Stimulated activated CD4-positive, alpha-beta T cell treated with anti-CD3 and anti-CD28 coated beads, Interleukin-4, amount 100 ng/mL, for 1 hour (primary cell): Measurements from ENCODE around the gene CCDC201.

ENCODE experiments used
- DNase-seq: peaks from one replicate; pipeline ENCODE4 v3.0.0-alpha.2; 2020

The CCDC201 gene, protein sequence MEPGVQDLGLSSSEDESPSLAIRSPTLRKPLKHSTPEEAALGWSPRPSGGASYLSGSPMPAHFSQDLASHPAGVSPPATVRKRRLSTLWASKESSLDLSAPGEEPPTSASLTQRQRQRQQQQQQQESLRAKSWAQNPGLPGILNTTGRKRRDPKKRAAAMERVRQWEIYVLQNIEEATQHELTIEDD

DNA sequence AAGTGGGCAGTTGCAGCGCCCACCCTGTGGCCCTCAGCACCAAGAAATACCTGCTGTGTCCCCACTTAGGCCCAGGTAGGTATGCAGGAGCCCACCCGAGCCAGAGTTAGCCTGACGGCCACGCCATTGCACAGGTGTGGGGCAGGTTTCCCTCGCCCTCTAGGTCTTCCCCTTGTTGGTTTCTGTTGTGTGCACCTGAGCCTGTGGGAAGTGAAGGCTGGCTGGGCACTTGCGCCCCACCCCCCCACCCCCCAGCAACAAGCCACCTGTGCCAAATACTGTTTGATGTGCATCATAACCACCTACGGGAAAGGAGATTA is at the start of gene CCDC201:
Gene CCDC201 (minus strand): TSS at position 48 of the 320 bp plus-strand sequence. CDS start 75 bp downstream, outside the sequence.
- no peak for DNase-seq

DNA sequence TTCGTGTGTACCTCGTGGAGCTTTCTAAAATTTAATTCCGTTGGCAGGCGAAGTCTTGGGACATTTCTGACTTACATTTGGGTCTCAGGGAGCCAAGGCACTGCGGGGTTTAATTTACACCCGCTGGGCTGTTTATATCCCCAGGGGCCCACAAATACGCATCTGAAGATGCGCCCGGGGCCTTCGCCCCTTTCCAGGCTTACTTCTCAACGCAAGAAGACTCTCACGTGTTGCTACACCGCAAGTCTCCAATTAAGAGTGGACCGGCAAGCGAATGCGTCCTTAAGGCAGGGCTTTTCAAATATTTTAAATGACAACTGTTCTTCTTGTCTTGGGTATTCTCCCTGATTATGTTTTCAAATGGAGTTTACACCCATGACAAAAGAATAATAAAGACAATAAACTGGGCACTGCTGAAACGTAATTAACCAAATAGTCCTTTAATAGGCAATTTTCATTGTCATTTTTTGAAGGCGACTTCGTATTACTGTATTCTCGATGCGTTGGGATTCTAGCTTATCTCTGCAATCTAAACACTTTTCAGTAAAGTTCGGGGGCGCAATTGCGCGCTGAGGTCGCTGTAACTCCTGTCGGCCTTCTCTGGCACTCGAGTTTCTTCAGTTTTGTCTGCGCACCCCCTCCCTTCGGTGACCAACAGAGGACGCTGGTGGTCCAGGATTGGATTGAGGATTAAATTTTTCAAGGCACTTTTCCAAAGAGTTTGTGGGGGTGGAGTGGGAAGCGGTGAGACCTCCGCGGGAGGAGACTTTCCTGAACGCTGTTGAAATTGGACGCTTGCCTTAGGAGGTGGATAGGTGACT is 49.0 kb upstream of the CCDC201 start:
- no peak for DNase-seq

GRCh38 chr7:45921381-45921698 is 48.5 kb upstream of the CCDC201 start:
- DNase-seq, result no peak

DNA sequence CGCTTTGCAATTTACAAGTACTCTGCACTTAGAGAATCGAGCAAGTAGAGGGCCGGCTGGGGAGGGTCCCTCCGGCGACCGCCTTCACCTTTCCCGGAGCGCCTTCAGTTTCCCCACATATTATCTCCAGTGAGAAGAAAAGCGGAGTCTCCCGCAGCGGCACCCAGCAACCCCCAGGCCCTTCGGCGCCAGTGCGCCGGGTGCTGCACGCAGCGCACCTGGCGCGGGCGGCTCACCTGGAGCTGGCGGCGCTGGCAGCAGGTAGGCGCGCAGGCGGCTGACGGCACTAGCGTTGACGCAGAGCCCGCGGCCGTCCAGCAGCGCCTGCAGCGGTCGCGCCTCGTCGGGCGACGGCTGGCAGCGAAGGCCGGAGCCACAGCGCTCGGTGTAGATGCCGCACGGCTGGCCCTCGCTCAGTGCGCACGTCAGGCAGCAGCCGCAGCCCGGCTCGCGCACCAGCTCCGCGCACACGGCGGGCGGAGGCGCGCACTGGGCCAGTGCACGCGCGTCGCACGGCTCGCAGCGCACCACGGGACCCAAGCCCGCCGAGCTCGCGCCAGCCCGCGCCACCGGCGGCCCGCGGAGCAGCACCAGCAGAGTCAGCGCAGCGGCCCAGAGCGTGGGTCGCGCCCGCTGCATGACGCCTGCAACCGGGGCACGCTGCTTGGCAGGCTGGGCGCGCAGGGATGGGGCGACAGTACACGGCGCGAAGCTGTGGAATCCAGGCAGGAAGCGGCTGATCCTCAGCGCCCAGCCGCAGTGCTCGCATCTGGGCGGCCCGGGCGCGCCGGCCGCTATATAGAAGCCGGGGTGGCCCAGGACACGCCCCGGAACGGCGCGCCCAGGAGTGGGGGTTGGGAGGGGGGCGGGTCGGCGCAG is 47.9 kb upstream of the CCDC201 start, which contains the start of gene IGFBP3:
Gene IGFBP3 (minus strand): TSS at position 771 of the 879 bp plus-strand sequence. CDS start 132 bp downstream, at position 639.
- DNase-seq, result no peak

GRCh38 chr7:45919993-45920459 is 47.1 kb upstream of the CCDC201 start:
- DNase-seq, result no peak

DNA sequence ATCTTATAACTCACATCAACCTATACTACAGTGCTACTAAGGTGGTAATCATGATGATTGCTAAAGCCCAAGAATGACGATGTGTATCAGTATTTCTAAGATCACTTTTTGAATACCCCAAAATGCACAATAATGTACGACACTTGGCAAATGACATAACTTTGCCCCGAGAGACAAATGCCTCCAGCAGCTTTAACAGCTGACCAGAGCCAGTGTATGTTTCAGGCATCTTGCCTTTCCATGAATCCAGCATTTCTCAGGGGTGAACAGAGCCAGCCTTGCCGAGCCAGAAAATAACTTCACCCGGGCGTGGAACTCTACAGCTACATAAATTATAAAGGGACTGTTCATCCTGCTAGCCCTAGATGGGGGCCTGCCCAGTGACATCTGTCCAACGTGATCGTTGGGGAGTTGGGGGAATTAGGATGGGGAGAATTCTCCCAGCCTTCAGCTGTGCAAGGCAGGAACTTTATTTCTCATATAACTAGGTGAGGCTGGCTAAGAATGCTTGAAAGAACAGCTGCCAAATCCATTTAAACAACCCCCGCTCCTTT is 46.4 kb upstream of the CCDC201 start:
- no peak for DNase-seq

GRCh38 chr7:45918556-45918955 is 45.7 kb upstream of the CCDC201 start:
- DNase-seq, result no peak

- DNase-seq, result peak; percentile 78
These were observed 44.8 kb upstream of the CCDC201 start for GRCh38 chr7:45917658-45918057.

GRCh38 chr7:45917064-45917463 is 44.2 kb upstream of the CCDC201 start:
- no peak for DNase-seq

GRCh38 chr7:45915606-45916005 is 42.7 kb upstream of the CCDC201 start:
- DNase-seq, result no peak

DNA sequence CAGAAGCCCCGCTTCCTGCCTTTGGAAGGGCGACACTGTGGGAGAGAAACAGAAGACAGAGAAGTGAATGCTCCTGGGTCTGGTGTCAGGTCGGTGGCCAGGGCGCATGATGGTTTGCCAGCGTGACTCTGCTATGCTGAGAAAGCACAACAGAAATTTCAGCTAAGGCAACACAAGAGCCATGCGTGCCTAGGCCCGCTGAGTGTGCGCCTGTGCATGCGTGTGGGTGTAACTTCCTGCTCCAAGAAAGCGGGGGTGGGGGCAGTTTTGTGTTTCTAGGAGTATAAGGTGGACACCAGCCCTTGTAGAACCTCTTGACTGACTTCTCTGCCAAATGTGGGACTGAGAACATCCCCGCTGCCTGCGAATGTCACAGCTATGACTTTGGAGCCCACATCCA is 42.0 kb upstream of the CCDC201 start:
- DNase-seq, result no peak

DNA sequence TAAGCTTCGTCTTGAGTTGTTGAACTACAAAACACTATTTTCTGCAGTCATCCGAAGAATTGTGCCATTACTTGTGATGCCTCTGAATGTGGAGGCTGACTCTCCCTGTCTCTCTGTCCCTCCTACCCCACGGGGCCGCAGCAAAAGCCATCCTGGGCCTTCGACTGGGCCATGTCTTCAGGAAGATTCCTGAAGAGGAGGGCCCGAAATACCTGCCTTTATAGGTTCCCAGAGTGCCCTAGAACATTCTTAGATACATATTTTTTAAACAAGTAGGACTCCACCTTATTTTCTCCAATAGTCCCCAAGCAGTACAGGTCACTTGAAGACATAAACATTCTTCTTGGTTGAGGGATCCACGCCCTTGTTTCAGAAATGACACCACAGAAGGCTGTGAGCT is 40.1 kb upstream of the CCDC201 start:
- no peak for DNase-seq

GRCh38 chr7:45911311-45911710 is 38.4 kb upstream of the CCDC201 start:
- DNase-seq, result no peak

- no peak for DNase-seq
These were observed 38.0 kb upstream of the CCDC201 start for GRCh38 chr7:45910855-45911254.

DNA sequence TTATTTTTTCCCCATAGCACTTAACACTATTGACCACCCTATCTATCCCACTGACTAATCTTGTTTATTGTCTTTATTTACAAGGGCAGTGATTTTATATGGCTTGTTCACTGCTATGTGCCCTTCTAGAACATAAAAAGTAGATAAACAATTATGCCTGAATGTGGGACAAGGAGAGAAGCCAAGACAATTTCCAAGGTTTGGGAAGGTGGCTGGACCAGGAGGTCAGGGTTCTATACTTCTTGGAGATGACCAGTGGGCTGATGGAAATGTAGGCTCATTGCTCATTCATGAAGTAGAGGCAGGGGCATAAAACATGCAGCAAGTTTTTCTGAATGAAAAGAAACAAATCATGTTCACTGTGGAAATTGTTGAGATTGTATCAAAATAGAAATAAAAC is 36.7 kb upstream of the CCDC201 start:
- DNase-seq, result no peak

- no peak for DNase-seq
These were observed 29.9 kb upstream of the CCDC201 start for GRCh38 chr7:45902820-45903219.

DNA sequence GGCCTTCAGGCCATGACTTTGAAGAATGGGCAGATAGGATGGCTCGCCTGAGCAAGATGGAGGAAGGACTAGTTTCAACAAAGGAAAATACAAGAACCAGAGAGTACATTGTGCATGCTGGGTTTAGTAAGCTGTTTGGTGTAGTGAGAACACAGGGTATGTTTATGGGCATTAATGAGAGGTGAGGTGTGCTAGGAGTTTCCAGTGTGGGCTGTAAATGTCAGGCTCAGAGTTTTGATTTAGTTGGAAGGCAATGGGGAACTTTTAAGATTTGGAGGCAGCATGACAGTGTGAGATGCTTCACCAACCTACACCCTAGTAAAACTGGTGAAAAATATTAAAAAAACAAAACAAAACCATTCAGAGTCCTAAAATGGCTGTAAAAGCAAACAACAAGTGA is 28.7 kb upstream of the CCDC201 start:
- no peak for DNase-seq

- no peak for DNase-seq
These were observed 25.3 kb upstream of the CCDC201 start for GRCh38 chr7:45898222-45898621.

DNA sequence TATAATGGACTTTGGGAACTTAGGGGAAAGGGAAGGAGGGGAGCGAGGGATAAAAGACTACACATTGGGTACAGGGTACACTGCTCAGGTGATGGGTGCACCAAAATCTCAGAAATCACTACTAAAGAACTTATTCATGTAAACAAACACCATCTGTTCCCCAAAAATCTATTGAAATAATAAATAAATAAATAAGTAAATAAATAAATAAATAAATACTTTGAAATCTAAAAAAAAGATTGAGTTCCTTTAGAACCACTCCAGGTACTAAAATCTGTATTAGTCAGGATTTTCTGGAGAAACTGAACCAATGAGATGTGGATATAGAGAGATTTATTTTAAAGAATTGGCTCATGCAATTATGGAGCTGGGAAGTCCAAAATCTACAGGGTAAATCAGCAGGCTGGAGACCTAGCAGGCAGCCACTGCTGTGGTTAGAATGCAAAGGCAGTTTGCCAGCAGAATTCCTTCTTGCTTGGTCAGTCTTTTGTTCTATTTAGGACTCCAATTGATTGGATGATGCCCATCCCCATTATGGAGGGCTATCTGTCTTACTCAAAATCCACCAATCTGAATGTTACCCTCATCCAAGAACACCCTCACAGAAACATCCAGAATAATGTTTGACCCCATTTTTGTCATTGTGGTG is 24.3 kb upstream of the CCDC201 start:
- DNase-seq, result no peak

DNA sequence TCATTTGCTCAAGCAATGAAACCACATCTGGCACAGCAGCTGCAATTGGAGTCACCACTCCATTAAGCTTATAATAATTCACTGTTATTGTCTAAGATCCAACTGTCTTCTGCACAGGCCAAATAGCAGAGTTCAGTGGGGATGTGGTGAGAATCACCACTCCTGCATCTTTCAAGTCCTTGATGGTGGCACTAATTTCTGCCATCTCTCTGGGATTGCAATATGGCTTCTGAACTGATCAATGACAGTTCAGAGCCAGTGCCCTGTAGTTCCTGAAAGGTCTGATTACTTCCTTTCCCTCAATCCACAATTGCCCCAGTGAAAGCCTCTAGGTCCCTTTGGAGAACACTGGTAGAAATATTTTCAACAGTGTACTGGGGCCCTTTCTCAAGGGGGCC is 21.8 kb upstream of the CCDC201 start:
- DNase-seq, result no peak

DNA sequence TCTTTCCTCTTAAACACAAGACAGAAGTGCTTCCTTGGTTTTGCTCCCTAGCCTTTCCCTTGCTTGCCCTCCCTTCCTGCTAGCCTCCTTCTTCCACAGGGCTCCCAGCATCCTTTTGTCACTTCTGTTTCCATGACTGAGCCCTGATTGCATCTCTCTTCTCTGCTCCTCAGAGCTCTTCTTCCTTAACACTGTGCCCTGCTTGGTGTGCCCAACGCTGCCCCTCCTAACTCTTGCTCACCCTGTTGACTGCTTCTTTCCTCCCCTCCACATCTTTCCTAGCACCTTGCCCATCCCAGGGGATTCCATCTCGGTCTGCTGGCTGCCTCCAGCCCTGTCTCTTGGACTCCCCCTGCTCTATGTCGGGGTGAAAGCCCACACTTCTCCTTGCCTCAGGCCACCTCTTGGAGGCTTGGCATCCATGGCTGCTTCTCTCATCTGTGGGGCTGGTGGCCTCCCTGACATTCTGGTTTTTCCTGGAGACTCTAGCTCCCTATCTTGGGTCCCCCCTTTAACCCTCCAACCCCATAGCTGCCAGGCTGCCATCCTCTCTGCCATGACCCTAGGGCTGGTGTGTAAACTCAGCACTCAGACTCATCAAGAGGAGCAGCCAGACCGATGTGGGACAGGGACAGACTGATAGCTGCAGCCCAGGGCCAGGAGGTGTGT is 21.2 kb upstream of the CCDC201 start:
- DNase-seq, result no peak

DNA sequence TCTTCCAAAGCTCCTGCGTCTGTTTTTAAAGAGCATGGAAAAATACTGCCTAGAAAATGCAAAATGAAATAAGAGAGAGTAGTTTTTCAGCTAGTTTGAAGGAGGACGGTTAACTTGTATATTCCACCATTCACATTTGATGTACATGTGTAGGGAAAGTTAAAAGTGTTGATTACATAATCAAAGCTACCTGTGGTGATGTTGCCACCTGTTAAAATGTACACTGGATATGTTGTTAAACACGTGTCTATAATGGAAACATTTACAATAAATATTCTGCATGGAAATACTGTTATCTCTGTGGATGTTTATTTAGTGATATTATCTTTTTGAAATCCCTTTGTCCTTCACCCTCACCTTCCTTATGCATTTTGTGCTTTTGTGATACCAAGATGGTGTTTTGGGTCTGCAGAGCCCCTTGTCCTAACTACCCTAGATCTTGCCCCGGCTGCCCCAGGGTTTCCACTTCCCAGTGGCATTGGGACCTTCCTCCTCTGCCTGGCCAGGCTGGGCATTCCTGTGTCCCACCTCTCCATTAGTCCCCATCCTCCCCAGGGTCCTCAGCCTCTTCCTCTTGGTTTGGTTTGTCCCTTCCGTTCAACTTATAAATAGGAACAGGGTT is 20.6 kb upstream of the CCDC201 start:
- no peak for DNase-seq
